Measurements from ENCODE around the gene FEV. TPM values are rescaled to one million over a fixed set of nuclear protein-coding genes. Genes with fewer than 3 reads are reported as not detected.
"Not testable (repeated sequence)": the region's sequence is repeated elsewhere in the genome, so short reads cannot be mapped to it uniquely, and the experiment has no call there.

Gene FEV
- total RNA-seq, 1 donor from 2014 or later = not detected

DNA sequence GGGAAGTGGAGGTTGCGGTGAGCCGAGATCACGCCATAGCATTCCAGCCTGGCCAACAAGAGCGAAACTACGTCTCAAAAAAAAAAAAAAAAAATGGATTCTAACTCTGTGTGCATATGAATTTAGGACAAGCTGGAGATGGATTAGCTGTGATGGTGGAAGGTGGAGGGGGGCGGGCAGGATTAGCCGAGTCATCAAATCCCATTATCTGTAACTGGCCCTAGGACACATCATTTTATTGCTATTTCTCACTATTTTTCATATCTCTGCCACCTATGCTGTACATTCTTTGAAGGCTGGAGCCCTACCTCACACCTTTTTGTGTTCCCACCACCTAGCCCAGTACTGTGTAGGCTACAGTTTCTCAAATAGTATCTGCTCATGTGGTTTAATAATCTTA is 32.8 kb downstream of the FEV start:
- DNase-seq (ENCODE audit: low spot score) (no peak), ATAC-seq (no peak)

- no peak for DNase-seq (ENCODE audit: low spot score)
- no peak for ATAC-seq
These were observed 38.4 kb downstream of the FEV start for GRCh38 chr2:218946621-218947020.

GRCh38 chr2:218944759-218945404 is 40.1 kb downstream of the FEV start:
- DNase-seq (ENCODE audit: low spot score) (no peak), ATAC-seq (no peak)

DNA sequence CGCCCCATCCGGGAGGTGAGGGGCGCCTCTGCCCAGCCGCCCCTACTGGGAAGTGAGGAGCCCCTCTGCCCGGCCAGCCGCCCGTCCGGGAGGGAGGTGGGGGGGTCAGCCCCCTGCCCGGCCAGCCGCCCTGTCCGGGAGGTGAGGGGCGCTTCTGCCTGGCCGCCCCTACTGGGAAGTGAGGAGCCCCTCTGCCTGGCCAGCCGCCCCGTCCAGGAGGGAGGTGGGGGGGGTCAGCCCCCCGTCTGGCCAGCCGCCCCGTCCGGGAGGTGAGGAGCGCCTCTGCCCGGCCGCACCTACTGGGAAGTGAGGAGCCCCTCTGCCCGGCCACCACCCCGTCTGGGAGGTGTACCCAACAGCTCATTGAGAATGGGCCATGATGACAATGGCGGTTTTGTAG is 53.2 kb downstream of the FEV start:
- DNase-seq (ENCODE audit: low spot score); ATAC-seq: not testable (repeated sequence)

Other genes with a start within 250 kb of the FEV start
- 263 TPM for gene CYP27A1, start 203.0 kb downstream of the FEV start, total RNA-seq
- not detected for gene PRKAG3, start 153.4 kb downstream of the FEV start, total RNA-seq
- gene WNT6, start 125.4 kb downstream of the FEV start, total RNA-seq = 0.28 TPM
- not detected for gene WNT10A, start 104.3 kb downstream of the FEV start, total RNA-seq
- not detected for gene CDK5R2, start 25.5 kb downstream of the FEV start, total RNA-seq
- gene CRYBA2, start 8.2 kb upstream of the FEV start, total RNA-seq = not detected
- gene CFAP65, start 56.3 kb upstream of the FEV start, total RNA-seq = 0.05 TPM
- gene IHH, start 75.7 kb upstream of the FEV start, total RNA-seq = 4.9 TPM
- gene NHEJ1, start 175.6 kb upstream of the FEV start, total RNA-seq = 7.8 TPM
- gene SLC23A3, start 184.8 kb upstream of the FEV start, total RNA-seq = 2.8 TPM
- gene CNPPD1, start 191.7 kb upstream of the FEV start, total RNA-seq = 31.2 TPM
- gene RETREG2, start 193.1 kb upstream of the FEV start, total RNA-seq = 54.8 TPM
- 28.6 TPM for gene ZFAND2B, start 221.6 kb upstream of the FEV start, total RNA-seq
- 53.5 TPM for gene ABCB6, start 233.8 kb upstream of the FEV start, total RNA-seq
- 45.8 TPM for gene ATG9A, start 244.5 kb upstream of the FEV start, total RNA-seq
- 22.1 TPM for gene ANKZF1, start 244.6 kb upstream of the FEV start, total RNA-seq

Data from left lobe of liver (tissue), 2 donors.